ENCODE data around the gene LIFR.

LIFR gene

GRCh38 chr5:38441453-38442246, 114.8 kb downstream of the LIFR start:
- DNase-seq (ENCODE audit: low read depth), result peak; percentile 89

- DNase-seq (ENCODE audit: low read depth), result no peak
Observed at GRCh38 chr5:38438757-38439156, 117.7 kb downstream of the LIFR start.

- no peak for DNase-seq (ENCODE audit: low read depth)
Observed at GRCh38 chr5:38434966-38435705, 121.3 kb downstream of the LIFR start.

- DNase-seq (ENCODE audit: low read depth), result no peak
Observed at GRCh38 chr5:38433160-38433861, 123.1 kb downstream of the LIFR start.

GRCh38 chr5:38431242-38431853, 125.1 kb downstream of the LIFR start:
- DNase-seq (ENCODE audit: low read depth), result no peak

- no peak for DNase-seq (ENCODE audit: low read depth)
Observed at GRCh38 chr5:38426986-38427950, 129.2 kb downstream of the LIFR start.

GRCh38 chr5:38426490-38426889, 130.0 kb downstream of the LIFR start:
- no peak for DNase-seq (ENCODE audit: low read depth)

Measured in HS-5 (cell line).